HL-60/S4 treated with retinoic acid at 250 ng/mL for 4 days and 3 days (cell line): ENCODE data around the gene SLU7.
"Not testable (repeated sequence)": the region's sequence is repeated elsewhere in the genome, so short reads cannot be mapped to it uniquely, and the experiment has no call there.

Experiments
- in situ Hi-C: fragments of 300-500 bp; cut with MboI; formaldehyde crosslinking; loops from 2 replicates; pipeline ENCODE4 v1.7.0; 2022; ENCODE audit warnings: low sequenced_read_pairs

Gene SLU7

GRCh38 chr5:160451281-160451680, 32.4 kb upstream of the SLU7 start:
- in situ Hi-C loops = no loop called here

GRCh38 chr5:160450164-160450932, 31.5 kb upstream of the SLU7 start:
- in situ Hi-C loops = no loop called here

- in situ Hi-C loops = no loop called here
These were observed 30.6 kb upstream of the SLU7 start for GRCh38 chr5:160449458-160449857.

GRCh38 chr5:160448886-160449285, 30.0 kb upstream of the SLU7 start:
- in situ Hi-C loops = no loop called here

- in situ Hi-C loops = no loop called here
These were observed 26.9 kb upstream of the SLU7 start for GRCh38 chr5:160445751-160446150.

- in situ Hi-C loops = no loop called here
These were observed 26.3 kb upstream of the SLU7 start for GRCh38 chr5:160445132-160445531.

GRCh38 chr5:160444407-160444806, 25.5 kb upstream of the SLU7 start:
- in situ Hi-C loops = no loop called here

GRCh38 chr5:160442824-160443431, 24.0 kb upstream of the SLU7 start:
- in situ Hi-C loops = no loop called here

GRCh38 chr5:160441311-160441781, 22.5 kb upstream of the SLU7 start:
- in situ Hi-C loops = no loop called here

GRCh38 chr5:160439205-160439600, 20.3 kb upstream of the SLU7 start:
- in situ Hi-C loops = no loop called here

GRCh38 chr5:160438316-160439204, 19.7 kb upstream of the SLU7 start:
- in situ Hi-C loops = no loop called here

GRCh38 chr5:160437271-160437670, 18.4 kb upstream of the SLU7 start:
- in situ Hi-C loops = no loop called here

GRCh38 chr5:160436661-160437060, 17.8 kb upstream of the SLU7 start:
- in situ Hi-C loops = not testable (repeated sequence)

GRCh38 chr5:160436017-160436416, 17.1 kb upstream of the SLU7 start:
- in situ Hi-C loops = no loop called here

- in situ Hi-C loops = no loop called here
These were observed 16.7 kb upstream of the SLU7 start for GRCh38 chr5:160435532-160435931.

GRCh38 chr5:160434022-160434531, 15.2 kb upstream of the SLU7 start:
- in situ Hi-C loops = no loop called here

- in situ Hi-C loops = no loop called here
These were observed 13.9 kb upstream of the SLU7 start for GRCh38 chr5:160432787-160433186.

- in situ Hi-C loops = no loop called here
These were observed 13.3 kb upstream of the SLU7 start for GRCh38 chr5:160432196-160432595.

- in situ Hi-C loops = no loop called here
These were observed 8.7 kb upstream of the SLU7 start for GRCh38 chr5:160427607-160428006.

GRCh38 chr5:160423099-160423498, 4.2 kb upstream of the SLU7 start:
- in situ Hi-C loops = no loop called here

GRCh38 chr5:160421625-160422258, 2.9 kb upstream of the SLU7 start, which contains the start of gene PTTG1:
Gene PTTG1, plus strand, starts transcription at chr5:160421855. Its CDS starts 458 bp downstream, at chr5:160422313.
- in situ Hi-C loops = no loop called here
